GM23248 (cell line): ENCODE data around the gene CACNA1D.

Experiments used
- EZH2 ChIP-seq: fragments of 200-600 bp; sonication (generic); IDR thresholded peaks from 2 replicates; pipeline ENCODE4 v1.6.1; 2018; ENCODE audit warnings: antibody characterized with exemption, mild to moderate bottlenecking; ENCODE audit not compliant: insufficient read depth, poor library complexity, severe bottlenecking
- EZH2phosphoT487 ChIP-seq: fragments of 200-600 bp; sonication (generic); IDR thresholded peaks from 2 replicates; pipeline ENCODE4 v1.6.1; 2018; ENCODE audit warnings: antibody characterized with exemption, moderate library complexity, mild to moderate bottlenecking, low read depth; ENCODE audit not compliant: insufficient read depth

DNA sequence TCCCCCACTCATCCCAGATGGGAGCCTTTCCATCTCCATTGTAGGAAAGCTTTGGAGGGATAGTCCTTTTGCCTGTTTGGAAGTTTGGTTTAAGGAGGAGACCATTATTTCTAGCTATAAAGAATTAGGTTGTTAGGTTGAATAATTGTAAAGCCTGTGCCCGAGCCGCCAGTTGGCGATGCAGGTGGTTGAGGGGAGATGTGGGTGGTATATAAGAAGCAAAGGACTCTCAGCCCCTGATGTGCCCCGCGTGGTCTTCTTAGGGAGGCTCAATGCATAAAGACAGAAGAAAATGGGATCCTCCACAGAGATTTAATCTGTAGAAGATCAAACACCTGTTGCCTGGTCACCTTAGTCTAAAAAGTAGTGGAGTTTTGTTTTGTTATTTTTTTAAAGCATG lies 296.1 kb downstream of the CACNA1D start:
- TF ChIP-seq EZH2 (no peak), EZH2phosphoT487 (no peak)
